K562 (cell line): ENCODE data around the gene ADAM21. TPM values are rescaled to one million over a fixed set of nuclear protein-coding genes. Genes with fewer than 3 reads are reported as not detected.

Experiments
- ATAC-seq: fragments of 200-7000 bp; cut with Tn5 transposase; 3 replicates; pipeline ENCODE4 v1.9.1; 2020; ENCODE audit warnings: moderate library complexity
- BruUV-seq: library from RNA; stranded (reverse); fragments of 400-500 nt; replicated peaks from 2 replicates; lab custom pipeline; 2021; lab: Mats Ljungman, UMichigan
- CTCF ChIA-PET: fragments of 300-600 bp; formaldehyde crosslinking; extraction: SDS; loops from one replicate; lab custom pipeline; 2021; ENCODE audit warnings: low intra/inter-chr PET ratio; lab: Yijun Ruan, JAX
- POLR2A ChIA-PET: fragments of 300-600, 350-650 bp; sonication (Branson Sonifier 250); formaldehyde crosslinking; extraction: SDS; loops from one replicate; lab custom pipeline; 2021; ENCODE audit warnings: antibody characterized with exemption, inconsistent platforms; lab: Yijun Ruan, JAX
- DNase-seq, 4 experiments: peaks; one replicate each; pipeline versions ENCODE4 v3.0.0 to v3.0.0-alpha.2; 2011 to 2018; ENCODE audit warnings: low spot score in 3 of 4, mixed read lengths in 3 of 4; ENCODE audit errors: extremely low read depth in 1 of 4
- FAIRE-seq: peaks from 2 replicates; lab custom pipeline; 2011; peaks lifted over from hg19 to GRCh38; lab: Jason Lieb, UNC
- H2AFZ ChIP-seq: 2 replicates; pipeline ENCODE4 v1.6.0; 2011; ENCODE audit warnings: low read depth, low read length, control low read depth, inconsistent platforms
- H3K27ac ChIP-seq: fragments of 200-600 bp; 3 replicates; pipeline ENCODE4 v1.8.0; 2011; ENCODE audit warnings: low read depth, mild to moderate bottlenecking, control low read depth, inconsistent platforms, low read length, moderate library complexity, mixed read lengths; ENCODE audit errors: extremely low read depth
- H3K27me3 ChIP-seq, 2 experiments: fragments of 300-600 bp in 1 of 2; 2 replicates in 1 of 2; 3 replicates in 1 of 2; pipeline versions ENCODE4 v1.6.0 to v1.8.0; 2011; ENCODE audit warnings: inconsistent platforms in 2 of 2, low read length in 2 of 2, mild to moderate bottlenecking in 1 of 2, mixed read lengths in 1 of 2, moderate library complexity in 1 of 2; ENCODE audit not compliant: control insufficient read depth in 2 of 2, insufficient read depth in 2 of 2
- H3K36me3 ChIP-seq: fragments of 300-600 bp; 3 replicates; pipeline ENCODE4 v1.8.0; 2011; ENCODE audit warnings: mild to moderate bottlenecking, low read length, inconsistent platforms; ENCODE audit not compliant: control insufficient read depth, insufficient read depth
- H3K4me1 ChIP-seq, 2 experiments: fragments of 200-600 bp in 1 of 2; replicated peaks in 1 of 2; 2 replicates in 1 of 2; 3 replicates in 1 of 2; pipeline versions ENCODE4 v1.5.1 to v1.8.0; 2011; ENCODE audit warnings: inconsistent platforms in 2 of 2, low read length in 2 of 2, mild to moderate bottlenecking in 1 of 2, mixed read lengths in 1 of 2, moderate library complexity in 1 of 2; ENCODE audit not compliant: control insufficient read depth in 2 of 2, insufficient read depth in 2 of 2
- H3K4me2 ChIP-seq: 2 replicates; pipeline ENCODE4 v1.6.1; 2011; ENCODE audit warnings: low read length, control low read depth, inconsistent platforms, mixed read lengths; ENCODE audit not compliant: insufficient read depth
- H3K4me3 ChIP-seq: fragments of 200-600 bp; sonication (generic), shearing (Covaris generic); 2 replicates; pipeline ENCODE4 v1.5.1; 2016; ENCODE audit warnings: control low read depth, inconsistent platforms
- H3K79me2 ChIP-seq: fragments of 200-600 bp; 3 replicates; pipeline ENCODE4 v1.8.0; 2011; ENCODE audit warnings: low read length, inconsistent platforms; ENCODE audit not compliant: control insufficient read depth, insufficient read depth
- H3K9ac ChIP-seq, 2 experiments: 2 replicates each; pipeline versions ENCODE4 v1.6.0 to v1.6.1; 2011; ENCODE audit warnings: low read depth in 2 of 2, low read length in 2 of 2, control low read depth in 1 of 2, inconsistent platforms in 1 of 2, mild to moderate bottlenecking in 1 of 2, mixed read lengths in 1 of 2; ENCODE audit not compliant: insufficient read depth in 1 of 2
- H3K9me1 ChIP-seq: one replicate; pipeline ENCODE4 v1.6.0; 2011; ENCODE audit warnings: inconsistent platforms, mild to moderate bottlenecking, low read length, moderate library complexity; ENCODE audit not compliant: control insufficient read depth, insufficient read depth
- H3K9me3 ChIP-seq: replicated peaks from 2 replicates; pipeline ENCODE4 v1.5.1; 2011; ENCODE audit warnings: low read depth, low read length, inconsistent platforms; ENCODE audit not compliant: control insufficient read depth, insufficient read depth
- H4K20me1 ChIP-seq: replicated peaks from 2 replicates; pipeline ENCODE4 v1.6.1; 2011; ENCODE audit warnings: low read length, inconsistent platforms, mixed read lengths; ENCODE audit not compliant: control insufficient read depth, insufficient read depth
- HDAC3 ChIP-seq: fragments of 450-650 bp; IDR thresholded peaks from 2 replicates; pipeline ENCODE4 v1.6.1; 2018; ENCODE audit warnings: borderline replicate concordance, mild to moderate bottlenecking, moderate library complexity; ENCODE audit not compliant: partially characterized antibody
- MTF1 ChIP-seq: fragments of 250-450 bp; sonication (Bioruptor Pico); IDR thresholded peaks from 2 replicates; pipeline ENCODE4 v1.9.0; 2021; ENCODE audit warnings: moderate library complexity, mild to moderate bottlenecking, inconsistent platforms, borderline replicate concordance
- OTX1 ChIP-seq: fragments of 450-650 bp; formaldehyde crosslinking; IDR thresholded peaks from 2 replicates; pipeline ENCODE4 v1.4.0; 2022; ENCODE audit warnings: mild to moderate bottlenecking
- POLR2G ChIP-seq: fragments of 200-400 bp; formaldehyde crosslinking; IDR thresholded peaks from 2 replicates; pipeline ENCODE4 v1.6.1; 2017; ENCODE audit warnings: low read depth, mild to moderate bottlenecking, antibody characterized with exemption, low read length, moderate library complexity
- STAG1 ChIP-seq: sonication (generic); formaldehyde crosslinking; IDR thresholded peaks from 2 replicates; pipeline ENCODE4 v1.5.0; 2020; ENCODE audit warnings: missing genetic modification reagents, borderline replicate concordance
- WGBS: fragments of 100-300 bp; shearing (Covaris generic); methylation state at CpG from one replicate; pipeline ENCODE4 v1.1.6; 2016; ENCODE audit warnings: low coverage, mixed read lengths; ENCODE audit not compliant: insufficient coverage; ENCODE audit errors: missing lambda C conversion rate; 5-methylcytosine and 5-hydroxymethylcytosine counted together
- in situ Hi-C: fragments of 300-500 bp; cut with MboI; formaldehyde crosslinking; loops from 4 replicates; pipeline ENCODE4 v1.15.0; 2018; ENCODE audit warnings: inconsistent platforms, mixed read lengths
- intact Hi-C: fragments of 100-400 bp; cut with micrococcal nuclease; formaldehyde crosslinking; loops from 2 replicates; pipeline ENCODE4 v1.14.2; 2022
- polyA plus RNA-seq, 8 experiments: library from polyadenylated mRNA; depleted of rRNA in 4 of 8; stranded (reverse) in 5 of 8; unstranded in 3 of 8; fragments of >200 nt; fragmentation: Nextera tagmentation in 2 of 8; fragmentation: Illumina TruSeq in 1 of 8; extraction: Ambion mirVana in 2 of 8; extraction: Trizol in 1 of 8; gene quantifications; 2 replicates each; pipeline versions ENCODE4 v1.2.1 to v1.2.3, GENCODE V29; 2011 to 2014; ENCODE audit warnings: inconsistent platforms in 1 of 8, missing spikeins in 1 of 8
- total RNA-seq, 7 experiments: library from RNA; depleted of rRNA in 6 of 7; stranded (reverse); fragments of >200 nt in 6 of 7; fragmentation: Illumina TruSeq in 2 of 7; extraction: Trizol in 2 of 7; gene quantifications; 2 replicates each; pipeline versions ENCODE4 v1.2.1 to v1.2.3, GENCODE V29; 2011 to 2021; ENCODE audit warnings: low replicate concordance in 1 of 7
- TF ChIP-seq, protein P1 (sequence below): fragments of 250-450 bp; sonication (Bioruptor Pico); IDR thresholded peaks from 2 replicates; pipeline ENCODE4 v1.5.0; 2021; ENCODE audit warnings: mild to moderate bottlenecking, moderate library complexity

Gene ADAM21
- total and polyA plus RNA-seq, 9 of the 15 experiments (the other 6 are each of a cell fraction or from before 2014, with no cell fraction given), result 0.03 to 0.15 (median 0.05) TPM; not detected in 4

DNA sequence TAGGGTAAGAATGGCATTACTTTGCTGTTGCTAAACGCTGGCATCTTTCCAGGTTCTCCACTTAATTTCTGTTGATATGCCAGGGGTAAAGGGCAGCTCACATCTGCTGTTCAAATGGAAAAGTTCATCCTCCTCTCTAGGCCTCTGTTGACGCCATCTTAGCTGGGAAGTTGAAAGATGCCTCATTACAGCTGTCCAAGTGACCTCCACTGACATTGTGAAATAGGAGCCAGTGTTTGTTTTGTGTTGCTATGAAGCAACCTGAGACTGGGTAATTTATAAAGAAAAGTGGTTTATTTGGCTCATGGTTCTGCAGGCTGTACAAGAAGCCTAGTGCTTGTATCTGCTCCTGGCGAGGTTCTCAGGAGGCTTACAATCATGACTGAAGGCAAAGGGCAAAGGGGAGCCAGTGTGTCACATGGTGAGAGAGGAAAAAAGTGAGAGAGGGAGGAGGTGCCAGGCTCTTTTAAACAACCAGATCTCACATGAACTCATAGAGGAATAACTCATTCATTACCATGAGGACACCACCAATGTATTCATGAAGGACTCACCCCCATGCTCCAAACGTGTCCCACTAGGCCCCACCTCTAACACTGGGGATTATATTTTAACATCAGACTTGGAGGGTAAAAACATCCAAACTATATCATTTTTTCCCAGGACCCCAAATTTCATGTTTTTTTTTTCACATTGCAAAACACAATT, 3.2 kb upstream of the ADAM21 start:
- Histone ChIP-seq H4K20me1 (no peaks in the 10 kb centered on the region), H3K79me2 (no peaks in the 10 kb centered on the region), H3K4me2 (no peak overlapping the region), H3K4me3 (no peak overlapping the region), H3K9me3 (no peaks in the 10 kb centered on the region), H3K36me3 (no peaks in the 10 kb centered on the region), H3K27me3 (no peaks in the 10 kb centered on the region), H2AFZ (no peak overlapping the region), H3K4me1 (no peaks in the 10 kb centered on the region), H3K9me1 (no peaks in the 10 kb centered on the region), H3K9ac (no peak overlapping the region), H3K27ac (no peak overlapping the region)
- DNase-seq, result no peak
- ChIA-PET POLR2A (no interaction called here), CTCF (no interaction called here)
- no TSS peak for BruUV-seq
- in situ Hi-C loops, result no loop called here
- intact Hi-C loops, result no loop called here
- 0% methylated on average over 4 of the region's 4 CpGs for WGBS
- no peak for ATAC-seq
- TF ChIP-seq STAG1 (CRISPR knock-in tag) (no peak), OTX1 (CRISPR knock-in tag) (no peak), POLR2G (no peak), MTF1 (CRISPR knock-in tag) (no peak), HDAC3 (no peak)
- TF ChIP-seq, protein P1, sequence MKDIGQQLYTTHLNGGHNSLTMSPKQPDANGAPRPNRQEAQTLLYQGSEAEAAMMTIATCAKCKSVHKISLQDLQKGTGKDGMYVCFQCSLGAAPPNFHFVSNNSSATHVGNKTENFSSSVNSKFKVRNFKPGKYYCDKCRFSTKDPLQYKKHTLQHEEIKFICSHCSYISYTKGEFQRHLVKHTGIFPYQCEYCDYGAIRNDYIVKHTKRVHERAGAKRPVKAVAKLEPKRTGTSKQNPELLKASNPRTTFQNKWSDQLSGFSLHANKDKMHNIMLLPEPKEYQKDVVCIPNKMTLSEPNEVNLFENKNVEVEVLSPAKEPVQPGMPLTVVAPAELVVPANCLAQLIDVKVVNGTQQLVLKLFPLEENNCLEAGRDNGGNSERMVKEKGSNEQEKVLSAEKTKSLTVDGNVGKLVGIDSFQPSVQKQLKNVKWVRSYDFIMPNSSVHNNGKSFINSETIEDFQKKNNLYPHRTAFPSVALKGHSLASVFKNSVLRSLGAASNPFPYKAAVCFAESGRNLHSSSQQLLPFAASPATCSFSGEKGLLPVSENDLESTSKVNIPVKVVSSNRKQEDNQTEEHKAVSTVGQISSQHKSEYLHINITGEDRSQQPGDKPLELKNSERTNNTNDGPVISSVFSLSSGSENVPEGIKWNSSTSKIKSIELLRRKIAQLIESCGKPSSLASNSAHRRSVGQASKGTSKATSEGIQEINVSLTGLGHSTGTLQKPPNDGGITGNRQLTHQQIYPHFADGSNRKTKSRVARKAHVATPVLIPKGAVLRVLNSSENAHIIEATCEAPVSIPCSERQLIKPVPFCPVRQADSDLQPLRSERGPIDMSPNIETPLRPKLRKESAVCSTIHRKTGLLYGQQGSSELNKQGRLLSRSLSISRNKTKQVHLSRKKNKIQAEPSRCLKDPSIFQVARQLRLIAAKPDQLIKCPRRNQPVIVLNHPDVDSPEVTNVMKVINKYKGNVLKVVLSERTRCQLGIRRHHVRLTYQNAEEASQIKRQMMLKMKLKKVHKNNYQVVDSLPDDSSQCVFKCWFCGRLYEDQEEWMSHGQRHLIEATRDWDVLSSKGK (CRISPR knock-in tag), result no peak
- no peak for FAIRE-seq
